HEK293 (cell line): ENCODE measurements around the gene SNAPC5.

ENCODE experiments used
- CTCF ChIA-PET: fragments of 350-600 bp; formaldehyde crosslinking; extraction: SDS; loops from one replicate; lab custom pipeline; 2021; ENCODE audit warnings: antibody characterized with exemption; lab: Yijun Ruan, JAX
- POLR2A ChIA-PET: fragments of 300-600 bp; formaldehyde crosslinking; extraction: SDS; loops from one replicate; lab custom pipeline; 2020; ENCODE audit warnings: antibody characterized with exemption, inconsistent platforms; lab: Yijun Ruan, JAX
- H3K27ac ChIP-seq: fragments of 200-500 bp; sonication (Bioruptor generic); 2 replicates; pipeline ENCODE4 v1.5.1; 2014; ENCODE audit warnings: low read depth, low read length, control low read depth, inconsistent platforms; ENCODE audit errors: extremely low read depth
- H3K36me3 ChIP-seq, 2 experiments: fragments of 200-500 bp in 1 of 2; sonication (Bioruptor generic) in 1 of 2; 1 replicate in 1 of 2; 2 replicates in 1 of 2; pipeline ENCODE4 v1.5.1; 2014 to 2017; ENCODE audit warnings: inconsistent platforms in 2 of 2, low read length in 2 of 2; ENCODE audit not compliant: control insufficient read depth in 2 of 2, insufficient read depth in 1 of 2
- H3K4me1 ChIP-seq: fragments of 200-500 bp; sonication (Bioruptor generic); 2 replicates; pipeline ENCODE4 v1.5.1; 2014; ENCODE audit warnings: mild to moderate bottlenecking, low read length, inconsistent platforms; ENCODE audit not compliant: control insufficient read depth, insufficient read depth
- H3K4me3 ChIP-seq: 2 replicates; pipeline ENCODE4 v1.5.1; 2011; ENCODE audit warnings: low read depth, mild to moderate bottlenecking, control low read depth, low read length, moderate library complexity
- H3K9me3 ChIP-seq: fragments of 200-500 bp; sonication (Bioruptor generic); 2 replicates; pipeline ENCODE4 v1.5.1; 2014; ENCODE audit warnings: low read depth, low read length, inconsistent platforms; ENCODE audit not compliant: control insufficient read depth, insufficient read depth
- BCL6B ChIP-seq: fragments of 450-650 bp; formaldehyde crosslinking; IDR thresholded peaks from 2 replicates; pipeline ENCODE4 v1.5.1; 2017; ENCODE audit warnings: missing biosample characterization, missing genetic modification characterization
- EGR2 ChIP-seq: fragments of 450-650 bp; formaldehyde crosslinking; IDR thresholded peaks from 2 replicates; pipeline ENCODE4 v1.5.1; 2016; ENCODE audit warnings: low read depth, missing biosample characterization, missing genetic modification characterization
- GLI2 ChIP-seq: fragments of 450-650 bp; formaldehyde crosslinking; IDR thresholded peaks from 2 replicates; pipeline ENCODE4; 2017; ENCODE audit warnings: missing biosample characterization, missing genetic modification characterization, low read depth, borderline replicate concordance
- OSR2 ChIP-seq: fragments of 450-650 bp; formaldehyde crosslinking; IDR thresholded peaks from 2 replicates; pipeline ENCODE4 v1.5.1; 2016; ENCODE audit warnings: missing biosample characterization, missing genetic modification characterization
- ZFP3 ChIP-seq: fragments of 450-650 bp; formaldehyde crosslinking; IDR thresholded peaks from 2 replicates; pipeline ENCODE4 v1.5.1; 2016; ENCODE audit warnings: low read depth, missing biosample characterization, missing genetic modification characterization
- ZNF184 ChIP-seq: fragments of 450-650 bp; IDR thresholded peaks from 2 replicates; pipeline ENCODE4 v1.5.1; 2018; ENCODE audit warnings: missing biosample characterization, mild to moderate bottlenecking, missing genetic modification characterization
- ZNF266 ChIP-seq: fragments of 450-650 bp; formaldehyde crosslinking; IDR thresholded peaks from 2 replicates; pipeline ENCODE4 v1.5.1; 2016; ENCODE audit warnings: missing biosample characterization, missing genetic modification characterization, low read depth
- ZNF311 ChIP-seq: fragments of 450-650 bp; formaldehyde crosslinking; IDR thresholded peaks from 2 replicates; pipeline ENCODE4 v1.5.1; 2017; ENCODE audit warnings: missing biosample characterization, missing genetic modification characterization, borderline replicate concordance
- ZNF610 ChIP-seq: fragments of 450-650 bp; formaldehyde crosslinking; IDR thresholded peaks from 2 replicates; pipeline ENCODE4 v1.5.1; 2016; ENCODE audit warnings: missing biosample characterization, missing genetic modification characterization, borderline replicate concordance
- ZNF658 ChIP-seq: fragments of 450-650 bp; formaldehyde crosslinking; IDR thresholded peaks from 2 replicates; pipeline ENCODE4; 2016; ENCODE audit warnings: missing biosample characterization, missing genetic modification characterization
- TF ChIP-seq, protein P1 (sequence below): fragments of 450-650 bp; formaldehyde crosslinking; IDR thresholded peaks from 2 replicates; pipeline ENCODE4 v1.5.1; 2016; ENCODE audit warnings: missing biosample characterization, missing genetic modification characterization
- TF ChIP-seq, protein P2 (sequence below): fragments of 450-650 bp; formaldehyde crosslinking; IDR thresholded peaks from 2 replicates; pipeline ENCODE4 v1.5.1; 2016; ENCODE audit warnings: missing biosample characterization, missing genetic modification characterization
- TF ChIP-seq, protein P3 (sequence below): fragments of 450-650 bp; formaldehyde crosslinking; IDR thresholded peaks from 2 replicates; pipeline ENCODE4 v1.5.1; 2016; ENCODE audit warnings: missing biosample characterization, missing genetic modification characterization

Gene SNAPC5

DNA sequence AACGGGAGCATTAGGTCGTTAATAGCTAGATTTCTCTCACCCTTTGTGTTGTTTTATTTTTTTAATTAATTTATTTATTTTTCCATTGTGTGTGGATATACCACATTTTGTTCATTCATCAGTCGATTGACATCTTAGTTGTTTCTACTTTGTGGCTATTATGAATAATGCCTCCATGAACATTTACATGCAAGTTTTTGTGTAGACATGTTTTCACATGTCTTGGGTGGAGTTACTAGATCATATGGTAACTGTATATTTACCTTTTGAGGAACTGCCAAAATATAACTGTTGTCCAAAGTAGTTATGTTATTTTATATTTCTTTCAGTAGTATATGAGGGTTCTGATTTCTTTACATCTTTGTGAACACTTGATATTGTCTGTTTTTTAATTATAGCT lies 26.4 kb upstream of the SNAPC5 start:
- CTCF ChIA-PET, result interaction anchor here (0.6 kb wide), 1 partner anchor 882 kb away, joined by 3 read pairs; no protein-coding TSS in a partner anchor
- Histone ChIP-seq H3K9me3 (no peaks in the 10 kb centered on the region), H3K4me1 (no peaks in the 10 kb centered on the region), H3K27ac (no peak overlapping the region), H3K4me3 (no peak overlapping the region), H3K36me3 (peaks cover 50 to 69% of the 10 kb centered on the region in 2 experiments)
- POLR2A ChIA-PET, result interaction anchor here (0.6 kb wide), 1 partner anchor 127 kb away, joined by 11 read pairs; no protein-coding TSS in a partner anchor
- TF ChIP-seq ZNF311 (tag by site-specific recombination) (no peak), ZNF184 (tag by site-specific recombination) (no peak), ZNF658 (tag by site-specific recombination) (no peak), BCL6B (no peak), GLI2 (no peak)
- TF ChIP-seq, protein P1, sequence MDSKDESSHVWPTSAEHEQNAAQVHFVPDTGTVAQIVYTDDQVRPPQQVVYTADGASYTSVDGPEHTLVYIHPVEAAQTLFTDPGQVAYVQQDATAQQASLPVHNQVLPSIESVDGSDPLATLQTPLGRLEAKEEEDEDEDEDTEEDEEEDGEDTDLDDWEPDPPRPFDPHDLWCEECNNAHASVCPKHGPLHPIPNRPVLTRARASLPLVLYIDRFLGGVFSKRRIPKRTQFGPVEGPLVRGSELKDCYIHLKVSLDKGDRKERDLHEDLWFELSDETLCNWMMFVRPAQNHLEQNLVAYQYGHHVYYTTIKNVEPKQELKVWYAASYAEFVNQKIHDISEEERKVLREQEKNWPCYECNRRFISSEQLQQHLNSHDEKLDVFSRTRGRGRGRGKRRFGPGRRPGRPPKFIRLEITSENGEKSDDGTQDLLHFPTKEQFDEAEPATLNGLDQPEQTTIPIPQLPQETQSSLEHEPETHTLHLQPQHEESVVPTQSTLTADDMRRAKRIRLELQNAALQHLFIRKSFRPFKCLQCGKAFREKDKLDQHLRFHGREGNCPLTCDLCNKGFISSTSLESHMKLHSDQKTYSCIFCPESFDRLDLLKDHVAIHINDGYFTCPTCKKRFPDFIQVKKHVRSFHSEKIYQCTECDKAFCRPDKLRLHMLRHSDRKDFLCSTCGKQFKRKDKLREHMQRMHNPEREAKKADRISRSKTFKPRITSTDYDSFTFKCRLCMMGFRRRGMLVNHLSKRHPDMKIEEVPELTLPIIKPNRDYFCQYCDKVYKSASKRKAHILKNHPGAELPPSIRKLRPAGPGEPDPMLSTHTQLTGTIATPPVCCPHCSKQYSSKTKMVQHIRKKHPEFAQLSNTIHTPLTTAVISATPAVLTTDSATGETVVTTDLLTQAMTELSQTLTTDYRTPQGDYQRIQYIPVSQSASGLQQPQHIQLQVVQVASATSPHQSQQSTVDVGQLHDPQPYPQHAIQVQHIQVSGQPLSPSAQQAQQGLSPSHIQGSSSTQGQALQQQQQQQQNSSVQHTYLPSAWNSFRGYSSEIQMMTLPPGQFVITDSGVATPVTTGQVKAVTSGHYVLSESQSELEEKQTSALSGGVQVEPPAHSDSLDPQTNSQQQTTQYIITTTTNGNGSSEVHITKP (tag by site-specific recombination), result no peak
- TF ChIP-seq, protein P2, sequence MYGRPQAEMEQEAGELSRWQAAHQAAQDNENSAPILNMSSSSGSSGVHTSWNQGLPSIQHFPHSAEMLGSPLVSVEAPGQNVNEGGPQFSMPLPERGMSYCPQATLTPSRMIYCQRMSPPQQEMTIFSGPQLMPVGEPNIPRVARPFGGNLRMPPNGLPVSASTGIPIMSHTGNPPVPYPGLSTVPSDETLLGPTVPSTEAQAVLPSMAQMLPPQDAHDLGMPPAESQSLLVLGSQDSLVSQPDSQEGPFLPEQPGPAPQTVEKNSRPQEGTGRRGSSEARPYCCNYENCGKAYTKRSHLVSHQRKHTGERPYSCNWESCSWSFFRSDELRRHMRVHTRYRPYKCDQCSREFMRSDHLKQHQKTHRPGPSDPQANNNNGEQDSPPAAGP, result no peak

GRCh38 chr15:66515901-66516322 lies 18.4 kb upstream of the SNAPC5 start:
- H3K27ac ChIP-seq, result no peak overlapping the region
- TF ChIP-seq ZNF610 (no peak), ZNF266 (tag by site-specific recombination) (no peak), EGR2 (tag by site-specific recombination) (no peak), OSR2 (tag by site-specific recombination) (0 out of 2 replicates have a peak, but pooled peaks have one; percentile 31), ZFP3 (no peak)
- TF ChIP-seq, protein P3, sequence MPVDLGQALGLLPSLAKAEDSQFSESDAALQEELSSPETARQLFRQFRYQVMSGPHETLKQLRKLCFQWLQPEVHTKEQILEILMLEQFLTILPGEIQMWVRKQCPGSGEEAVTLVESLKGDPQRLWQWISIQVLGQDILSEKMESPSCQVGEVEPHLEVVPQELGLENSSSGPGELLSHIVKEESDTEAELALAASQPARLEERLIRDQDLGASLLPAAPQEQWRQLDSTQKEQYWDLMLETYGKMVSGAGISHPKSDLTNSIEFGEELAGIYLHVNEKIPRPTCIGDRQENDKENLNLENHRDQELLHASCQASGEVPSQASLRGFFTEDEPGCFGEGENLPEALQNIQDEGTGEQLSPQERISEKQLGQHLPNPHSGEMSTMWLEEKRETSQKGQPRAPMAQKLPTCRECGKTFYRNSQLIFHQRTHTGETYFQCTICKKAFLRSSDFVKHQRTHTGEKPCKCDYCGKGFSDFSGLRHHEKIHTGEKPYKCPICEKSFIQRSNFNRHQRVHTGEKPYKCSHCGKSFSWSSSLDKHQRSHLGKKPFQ (tag by site-specific recombination), result no peak
- TF ChIP-seq, protein P1 (tag by site-specific recombination), result peak; percentile 60
- H3K36me3 ChIP-seq, result peaks cover 51 to 68% of the 10 kb centered on the region in 2 experiments
- H3K9me3 ChIP-seq, result no peaks in the 10 kb centered on the region
- H3K4me1 ChIP-seq, result no peaks in the 10 kb centered on the region
- H3K4me3 ChIP-seq, result no peak overlapping the region
- ChIA-PET POLR2A (interaction anchor here (2.0 kb wide), 1 partner anchor 11 kb away, joined by 6 read pairs; the partner anchor contains the start of genes RPL4 and ZWILCH), CTCF (interaction anchor here (0.6 kb wide), 1 partner anchor 940 kb away, joined by 3 read pairs; no protein-coding TSS in a partner anchor)
